IgD-negative memory B cell (primary cell): ENCODE data around the gene GATAD2A. TPM values are rescaled to one million over a fixed set of nuclear protein-coding genes. Genes with fewer than 3 reads are reported as not detected.
A peak's percentile ranks its signal among the peaks of the same experiment; 100 is the strongest.

Source experiments
- H3K27ac Mint-ChIP-seq, 3 donors: one replicate each; pipeline ENCODE4 v1.8.0; 2020 to 2022; ENCODE audit warnings: mild to moderate bottlenecking in 3 of 3, mixed read lengths in 3 of 3, moderate library complexity in 1 of 3
- H3K27me3 Mint-ChIP-seq: one replicate; pipeline ENCODE4 v1.8.0; 2021; ENCODE audit warnings: mixed read lengths
- H3K36me3 Mint-ChIP-seq: one replicate; pipeline ENCODE4 v1.8.0; 2020; ENCODE audit warnings: mild to moderate bottlenecking, mixed read lengths
- H3K4me1 Mint-ChIP-seq, 3 donors: one replicate each; pipeline ENCODE4 v1.8.0; 2020 to 2022; ENCODE audit warnings: mixed read lengths in 3 of 3, mild to moderate bottlenecking in 1 of 3
- H3K4me3 Mint-ChIP-seq, 4 donors: one replicate each; pipeline ENCODE4 v1.8.0; 2020 to 2022; ENCODE audit warnings: mild to moderate bottlenecking in 4 of 4, mixed read lengths in 4 of 4, moderate library complexity in 3 of 4
- H3K9me3 Mint-ChIP-seq, 3 donors: one replicate each; pipeline ENCODE4 v1.8.0; 2020 to 2021; ENCODE audit warnings: mixed read lengths in 3 of 3, mild to moderate bottlenecking in 1 of 3
- polyA plus RNA-seq: library from polyadenylated mRNA; unstranded; fragments of 300-500 nt; fragmentation: Illumina TruSeq; gene quantifications from one replicate; pipeline ENCODE4 v1.2.3, GENCODE V29; 2021

The GATAD2A gene
- polyA plus RNA-seq, 1 donor from 2014 or later, result 16.6 TPM

DNA sequence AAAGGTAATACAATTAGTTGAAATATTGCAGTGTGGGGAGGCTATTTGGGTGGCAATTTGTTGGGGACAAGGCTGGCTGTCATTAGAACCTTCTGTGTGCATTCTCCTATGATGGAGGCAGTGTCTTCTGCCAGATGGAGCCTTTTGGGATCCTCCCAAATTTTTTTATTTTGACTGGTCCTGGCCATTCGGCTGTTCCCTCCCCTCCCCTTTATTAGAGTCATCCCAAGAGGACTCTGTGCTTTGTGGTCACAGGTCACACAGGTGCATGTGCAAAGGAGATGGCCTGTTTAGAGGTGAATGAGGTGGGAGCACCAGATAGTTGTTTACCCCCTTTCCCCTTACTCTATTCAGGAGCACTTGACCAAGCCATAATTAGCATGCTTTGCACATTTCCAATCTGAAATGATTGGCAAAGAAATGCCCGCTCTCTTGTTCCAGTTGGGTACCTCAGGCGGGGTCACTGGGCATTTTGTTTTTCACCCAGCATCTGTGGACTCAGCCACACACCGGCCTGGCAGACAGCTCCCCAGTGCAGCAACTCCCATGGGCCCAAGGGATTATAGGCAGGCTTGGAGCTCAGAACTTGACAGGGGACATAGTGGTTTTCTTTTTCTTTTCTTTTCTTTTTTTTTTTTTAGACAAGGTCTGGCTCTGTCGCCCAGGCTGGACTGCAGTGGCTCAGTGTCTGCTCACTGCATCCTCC, 19.8 kb downstream of the GATAD2A start:
- Mint-ChIP-seq H3K27me3 (no peaks in the 10 kb centered on the region), H3K27ac (peak overlapping the region in 1 of 3 donors; percentile 76), H3K36me3 (no peaks in the 10 kb centered on the region), H3K4me3 (peak overlapping the region in 2 of 4 donors; percentile 39 to 63), H3K9me3 (peaks cover 0 to 1% (median 0%) of the 10 kb centered on the region in 3 donors), H3K4me1 (peaks cover 25 to 37% (median 31%) of the 10 kb centered on the region in 3 donors)

DNA sequence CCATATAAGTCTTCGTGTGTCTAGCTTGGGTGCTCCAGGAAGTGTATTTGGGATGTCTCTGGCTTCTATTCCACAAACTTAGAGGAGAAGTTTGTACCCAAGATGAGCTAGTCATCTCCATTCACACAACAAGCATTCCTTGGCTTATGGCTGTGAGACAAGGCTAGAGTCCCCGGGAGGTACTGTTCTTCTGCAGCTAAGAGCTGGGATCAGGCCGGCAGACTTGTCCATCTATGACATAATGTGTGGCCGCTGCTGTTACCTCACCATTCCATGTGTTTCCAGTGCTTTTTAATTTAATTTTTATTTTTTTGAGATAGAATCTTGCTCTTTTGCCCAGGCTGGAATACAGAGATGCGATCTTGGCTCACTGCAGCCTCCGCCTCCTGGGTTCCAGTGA, 20.7 kb downstream of the GATAD2A start:
- peaks cover 17 to 36% (median 27%) of the 10 kb centered on the region in 3 donors for H3K4me1 Mint-ChIP-seq
- H3K27ac Mint-ChIP-seq, result no peak overlapping the region
- H3K4me3 Mint-ChIP-seq, result no peak overlapping the region
- H3K9me3 Mint-ChIP-seq, result no peaks in the 10 kb centered on the region
- H3K36me3 Mint-ChIP-seq, result no peaks in the 10 kb centered on the region
- no peaks in the 10 kb centered on the region for H3K27me3 Mint-ChIP-seq

DNA sequence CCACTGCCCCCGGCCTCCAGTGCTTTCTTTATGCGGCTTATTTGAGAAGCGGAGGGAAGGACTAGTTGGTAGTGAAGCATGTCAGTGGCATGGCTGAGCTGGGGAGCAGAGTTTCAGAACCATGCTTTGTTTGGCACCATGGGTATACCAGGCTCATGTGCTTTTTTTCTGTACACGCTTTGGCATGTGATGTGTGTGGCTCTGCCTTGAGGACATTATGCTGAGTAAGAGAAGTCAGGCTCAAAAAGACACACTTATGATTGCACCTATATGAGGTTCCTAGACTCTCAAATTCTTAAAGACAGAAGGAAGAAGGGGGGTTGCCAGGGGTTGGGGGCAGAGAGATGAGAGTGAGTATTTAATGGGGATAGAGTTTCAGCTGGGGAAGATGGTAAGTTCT, 21.3 kb downstream of the GATAD2A start:
- H3K4me1 Mint-ChIP-seq, result peaks cover 11 to 36% (median 26%) of the 10 kb centered on the region in 3 donors
- H3K9me3 Mint-ChIP-seq, result no peaks in the 10 kb centered on the region
- peak overlapping the region in 1 of 4 donors; percentile 11 for H3K4me3 Mint-ChIP-seq
- no peaks in the 10 kb centered on the region for H3K36me3 Mint-ChIP-seq
- no peaks in the 10 kb centered on the region for H3K27me3 Mint-ChIP-seq
- peak overlapping the region in 1 of 3 donors; percentile 15 for H3K27ac Mint-ChIP-seq

DNA sequence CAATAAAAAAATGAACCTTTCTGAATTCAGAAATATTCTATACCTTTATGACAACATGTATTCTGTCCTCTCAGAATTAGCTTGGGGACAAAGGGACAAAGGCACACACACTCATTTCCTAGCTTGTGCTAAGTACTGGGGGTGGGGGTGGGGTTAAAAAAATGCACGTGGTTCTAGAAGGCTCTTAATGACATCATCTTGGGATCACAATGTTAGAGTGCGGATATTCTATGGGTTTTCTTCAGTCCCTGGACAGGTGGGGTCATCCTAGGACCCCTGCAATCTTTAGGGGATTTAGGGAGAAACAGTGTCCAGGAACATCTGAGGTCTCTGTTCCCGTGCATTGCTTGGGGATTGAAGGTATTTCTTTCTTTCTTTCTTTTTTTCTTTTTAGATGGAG, 21.8 kb downstream of the GATAD2A start:
- Mint-ChIP-seq H3K36me3 (no peaks in the 10 kb centered on the region), H3K27ac (peak overlapping the region in 1 of 3 donors; percentile 15), H3K4me3 (peak overlapping the region in 1 of 4 donors; percentile 69), H3K27me3 (no peaks in the 10 kb centered on the region), H3K4me1 (peaks cover 11 to 37% (median 22%) of the 10 kb centered on the region in 3 donors), H3K9me3 (no peaks in the 10 kb centered on the region)

DNA sequence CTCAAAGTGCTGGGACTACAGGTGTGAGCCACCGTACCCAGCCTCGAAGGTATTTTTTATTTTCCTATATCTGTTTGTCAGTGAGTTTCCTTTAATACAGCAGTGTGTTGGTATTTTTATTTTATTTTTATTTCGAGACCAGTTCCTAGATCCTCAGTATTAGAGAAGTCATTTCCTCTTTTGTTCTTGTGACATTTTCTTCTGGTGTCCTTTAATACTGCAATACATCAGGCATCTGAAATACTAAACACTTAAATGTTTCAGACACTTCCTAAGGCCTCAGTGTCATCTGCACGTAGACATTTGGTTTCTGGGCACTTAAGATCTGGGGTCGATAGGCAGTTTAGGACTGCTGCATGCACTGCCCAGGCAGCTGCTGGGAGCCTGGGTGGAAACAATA, 22.5 kb downstream of the GATAD2A start:
- peaks cover 17 to 43% (median 28%) of the 10 kb centered on the region in 3 donors for H3K4me1 Mint-ChIP-seq
- no peak overlapping the region for H3K4me3 Mint-ChIP-seq
- no peaks in the 10 kb centered on the region for H3K27me3 Mint-ChIP-seq
- no peak overlapping the region for H3K27ac Mint-ChIP-seq
- no peaks in the 10 kb centered on the region for H3K36me3 Mint-ChIP-seq
- H3K9me3 Mint-ChIP-seq, result no peaks in the 10 kb centered on the region

DNA sequence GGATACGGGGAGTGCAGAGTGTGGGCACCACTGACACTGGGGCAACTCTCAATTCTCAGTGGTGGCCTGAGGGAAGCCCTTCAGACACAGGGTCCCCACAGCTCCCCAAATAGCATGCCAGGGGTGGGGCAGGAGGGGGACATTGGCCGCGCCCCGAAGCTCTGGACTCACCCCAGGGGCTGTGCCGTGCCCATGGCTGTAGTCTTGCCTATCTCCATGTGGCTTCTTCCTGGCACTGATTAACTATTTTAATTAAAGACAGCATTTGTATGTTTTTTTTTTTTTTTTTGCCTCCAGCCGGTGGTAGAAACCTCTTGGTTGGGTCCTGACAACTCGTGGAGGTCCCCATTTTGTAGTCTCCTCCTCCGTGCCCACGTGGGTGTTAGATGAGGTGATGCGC, 23.3 kb downstream of the GATAD2A start:
- H3K4me3 Mint-ChIP-seq, result no peak overlapping the region
- H3K36me3 Mint-ChIP-seq, result no peaks in the 10 kb centered on the region
- H3K27me3 Mint-ChIP-seq, result no peaks in the 10 kb centered on the region
- peaks cover 24 to 51% (median 31%) of the 10 kb centered on the region in 3 donors for H3K4me1 Mint-ChIP-seq
- no peaks in the 10 kb centered on the region for H3K9me3 Mint-ChIP-seq
- H3K27ac Mint-ChIP-seq, result no peak overlapping the region

DNA sequence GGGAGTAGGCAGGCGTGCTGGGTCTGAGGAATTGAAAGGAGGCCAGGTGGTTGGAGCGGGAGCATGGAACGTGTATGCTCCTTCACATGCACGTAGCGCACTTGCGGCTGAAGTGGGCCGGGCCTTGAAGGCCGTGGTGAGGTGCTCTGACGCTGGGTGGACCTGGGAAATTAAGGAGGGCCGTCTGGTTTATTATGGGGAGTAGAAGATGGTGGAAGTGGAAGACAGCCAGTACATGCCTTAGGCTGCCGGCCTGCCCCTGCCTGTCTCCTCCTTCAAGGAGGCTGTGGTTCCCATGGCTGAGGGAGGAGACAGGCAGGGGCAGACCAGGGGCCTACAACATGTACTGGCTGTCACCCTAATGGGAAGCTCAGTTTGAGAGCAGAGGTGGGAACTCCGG, 23.9 kb downstream of the GATAD2A start:
- Mint-ChIP-seq H3K27me3 (no peaks in the 10 kb centered on the region), H3K4me1 (peaks cover 30 to 53% (median 33%) of the 10 kb centered on the region in 3 donors), H3K4me3 (no peak overlapping the region), H3K9me3 (no peaks in the 10 kb centered on the region), H3K27ac (no peak overlapping the region), H3K36me3 (no peaks in the 10 kb centered on the region)

DNA sequence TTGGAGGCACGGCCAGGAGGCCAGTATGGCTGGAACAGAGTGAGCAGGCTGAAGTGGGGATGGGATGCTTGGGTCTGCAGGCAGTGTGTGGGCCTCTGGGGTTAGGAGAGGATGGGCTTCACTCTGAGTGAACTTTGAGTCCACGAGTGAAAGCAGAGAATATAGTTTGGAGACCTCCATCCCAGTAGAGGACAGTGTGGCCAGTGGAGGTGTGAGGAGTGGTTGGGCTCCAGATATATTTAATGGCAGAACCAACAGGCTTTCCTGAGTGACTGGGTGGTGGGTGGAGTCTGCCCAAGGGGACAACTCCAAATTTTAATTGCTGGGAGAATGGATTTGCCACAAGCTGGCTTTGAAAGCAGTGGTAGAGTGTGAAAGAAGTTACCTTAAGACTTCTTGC, 27.3 kb downstream of the GATAD2A start:
- H3K27ac Mint-ChIP-seq, result peak overlapping the region in 2 of 3 donors; percentile 6 to 47
- peak overlapping the region in 2 of 4 donors; percentile 20 to 77 for H3K4me3 Mint-ChIP-seq
- H3K9me3 Mint-ChIP-seq, result no peaks in the 10 kb centered on the region
- no peaks in the 10 kb centered on the region for H3K36me3 Mint-ChIP-seq
- H3K27me3 Mint-ChIP-seq, result no peaks in the 10 kb centered on the region
- H3K4me1 Mint-ChIP-seq, result peaks cover 30 to 48% (median 32%) of the 10 kb centered on the region in 3 donors

DNA sequence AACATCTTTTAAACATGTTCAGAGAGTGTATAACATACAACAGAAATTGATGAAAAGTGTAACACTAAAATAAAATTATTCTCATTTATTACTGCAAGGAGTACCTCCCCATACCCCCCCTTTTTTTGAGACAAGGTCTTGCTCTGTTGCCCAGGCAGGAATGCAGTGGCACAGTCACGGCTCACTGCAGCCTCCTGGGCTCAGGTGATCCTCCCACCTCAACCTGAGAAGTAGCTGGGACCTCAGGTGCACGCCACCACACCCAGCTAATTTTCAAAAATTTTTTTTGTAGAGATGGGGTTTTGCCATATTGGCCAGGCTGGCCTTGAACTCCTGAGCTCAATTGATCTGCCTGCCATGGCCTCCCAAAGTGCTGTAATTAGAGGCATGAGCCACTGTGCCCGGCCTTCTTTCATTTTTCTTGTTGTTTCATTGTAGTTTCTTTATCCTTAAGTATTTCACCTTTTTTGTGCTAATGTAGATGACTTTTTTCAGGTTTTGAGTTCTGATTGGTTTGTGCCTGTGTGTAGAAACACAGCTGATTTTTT, 28.3 kb downstream of the GATAD2A start:
- Mint-ChIP-seq H3K27me3 (no peaks in the 10 kb centered on the region), H3K4me3 (peak overlapping the region in 1 of 4 donors; percentile 14), H3K36me3 (no peaks in the 10 kb centered on the region), H3K9me3 (no peaks in the 10 kb centered on the region), H3K4me1 (peaks cover 27 to 46% (median 30%) of the 10 kb centered on the region in 3 donors), H3K27ac (peak overlapping the region in 1 of 3 donors; percentile 73)

DNA sequence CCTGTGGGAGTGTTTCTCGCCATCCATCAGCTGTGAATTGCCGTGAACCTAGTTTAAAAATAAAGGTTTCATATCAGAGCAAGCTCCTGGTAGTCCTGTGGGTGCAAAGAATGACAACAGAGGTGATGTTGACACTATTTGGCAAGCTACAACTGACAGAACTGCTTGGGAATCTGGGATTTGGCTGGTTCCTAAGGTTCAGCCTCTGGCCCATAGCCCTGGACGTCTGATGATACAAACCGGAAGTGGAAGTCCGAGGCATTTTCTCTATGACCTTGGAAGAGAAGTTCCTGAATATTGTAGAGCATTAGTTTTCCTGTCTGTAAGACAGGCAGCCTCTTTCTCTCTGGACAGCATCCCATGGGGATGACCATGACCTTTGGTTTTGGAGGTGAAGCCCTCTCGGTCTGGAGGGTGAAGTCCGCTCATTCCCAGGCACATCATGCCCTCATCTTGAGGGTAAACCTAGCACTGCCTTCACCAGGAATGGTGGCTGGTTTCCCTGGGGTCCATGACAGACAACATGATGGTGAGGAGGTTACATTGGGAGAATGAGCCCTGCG, 29.1 kb downstream of the GATAD2A start:
- H3K27ac Mint-ChIP-seq, result peak overlapping the region in 1 of 3 donors; percentile 82
- no peak overlapping the region for H3K4me3 Mint-ChIP-seq
- H3K27me3 Mint-ChIP-seq, result no peaks in the 10 kb centered on the region
- peaks cover 30 to 44% (median 36%) of the 10 kb centered on the region in 3 donors for H3K4me1 Mint-ChIP-seq
- no peaks in the 10 kb centered on the region for H3K36me3 Mint-ChIP-seq
- no peaks in the 10 kb centered on the region for H3K9me3 Mint-ChIP-seq

DNA sequence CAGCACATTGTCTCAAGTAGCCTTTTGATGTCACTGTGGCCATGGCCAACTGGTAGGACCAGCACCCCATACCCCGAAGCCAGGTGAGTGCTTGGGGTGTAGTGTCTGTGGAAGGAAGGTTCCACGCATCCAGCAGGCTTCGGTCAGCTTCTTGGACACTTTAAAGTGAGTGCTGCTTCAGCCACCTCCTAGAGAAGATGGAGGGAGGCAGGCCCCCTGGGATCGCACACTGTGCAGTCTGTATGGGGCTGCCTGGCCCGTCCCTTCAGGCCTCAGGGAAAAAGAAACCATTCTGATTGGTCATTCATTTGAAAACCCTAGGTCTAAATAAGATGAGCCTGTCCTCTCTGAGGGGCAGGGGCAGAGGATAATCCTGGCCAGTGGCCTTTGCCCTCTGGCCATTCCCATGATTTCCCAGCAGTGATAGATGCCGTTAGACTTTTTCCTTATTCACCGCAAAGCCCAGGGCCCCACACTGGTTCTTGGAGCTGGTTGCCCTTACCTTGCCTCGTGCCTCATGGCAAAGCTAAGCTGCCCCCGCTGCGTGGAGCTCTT, 30.7 kb downstream of the GATAD2A start:
- no peaks in the 10 kb centered on the region for H3K36me3 Mint-ChIP-seq
- H3K4me3 Mint-ChIP-seq, result peak overlapping the region in 1 of 4 donors; percentile 22
- H3K4me1 Mint-ChIP-seq, result peaks cover 32 to 36% (median 35%) of the 10 kb centered on the region in 3 donors
- H3K27me3 Mint-ChIP-seq, result no peaks in the 10 kb centered on the region
- no peak overlapping the region for H3K27ac Mint-ChIP-seq
- no peaks in the 10 kb centered on the region for H3K9me3 Mint-ChIP-seq

DNA sequence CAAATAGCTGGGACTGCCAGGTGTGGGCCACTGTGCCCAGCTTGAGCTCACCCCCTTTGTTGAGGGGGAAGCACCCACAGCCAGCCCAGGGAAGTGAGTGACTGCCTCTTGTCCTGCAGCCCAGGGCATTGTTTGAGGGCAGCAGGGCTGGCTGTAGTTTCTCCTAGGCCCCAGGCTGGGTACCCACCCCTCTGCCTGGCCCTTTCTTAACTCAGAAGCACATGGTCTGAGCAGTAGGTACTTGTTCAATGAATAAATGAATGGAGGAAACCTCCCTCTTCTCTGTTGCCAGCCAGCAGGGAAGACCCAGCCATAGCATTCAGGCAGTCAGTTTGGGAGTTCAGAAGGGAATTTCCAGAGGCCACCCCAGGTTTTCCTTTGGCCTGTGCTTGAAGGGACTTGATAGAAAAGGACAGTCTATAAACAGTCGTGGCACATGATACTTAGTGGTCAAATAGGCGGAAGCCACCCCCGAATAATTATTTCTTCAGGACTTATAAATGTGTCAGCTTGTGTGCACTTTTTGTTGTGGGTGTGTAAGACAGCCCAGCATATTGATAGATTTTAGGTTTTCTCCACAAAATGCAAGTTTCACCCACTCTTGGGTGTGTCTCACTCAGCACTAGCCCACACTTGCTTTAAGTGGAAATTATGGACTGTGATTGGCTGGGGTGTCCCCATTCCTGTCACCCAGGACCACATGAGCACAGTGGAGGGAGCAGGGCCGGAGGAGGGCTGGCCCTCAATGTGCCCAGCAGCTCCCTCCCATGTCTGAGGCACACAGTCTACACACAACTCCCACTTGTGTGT, 33.1 kb downstream of the GATAD2A start:
- Mint-ChIP-seq H3K9me3 (no peaks in the 10 kb centered on the region), H3K27me3 (no peaks in the 10 kb centered on the region), H3K36me3 (no peaks in the 10 kb centered on the region), H3K4me1 (peaks cover 24 to 32% (median 30%) of the 10 kb centered on the region in 3 donors), H3K4me3 (no peak overlapping the region), H3K27ac (peak overlapping the region in 2 of 3 donors; percentile 23 to 41)

DNA sequence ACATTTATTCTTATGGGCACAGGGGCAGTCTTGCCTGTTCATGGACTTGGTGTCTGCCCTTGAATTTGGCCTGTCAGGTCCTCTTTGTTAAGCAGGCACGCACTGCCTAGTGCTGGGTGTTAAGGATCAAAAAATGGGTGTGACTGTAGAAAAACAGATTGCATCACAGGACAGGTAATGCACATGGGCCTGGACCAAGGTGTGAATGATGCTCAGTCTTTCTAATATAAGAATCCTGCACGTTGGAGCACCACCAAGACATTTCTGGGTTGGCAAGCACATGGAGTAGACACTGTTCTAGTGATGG, 33.7 kb downstream of the GATAD2A start:
- H3K4me3 Mint-ChIP-seq, result no peak overlapping the region
- no peaks in the 10 kb centered on the region for H3K27me3 Mint-ChIP-seq
- peaks cover 27 to 31% (median 29%) of the 10 kb centered on the region in 3 donors for H3K4me1 Mint-ChIP-seq
- no peaks in the 10 kb centered on the region for H3K9me3 Mint-ChIP-seq
- H3K27ac Mint-ChIP-seq, result peak overlapping the region; percentile 9 to 52 (median 41)
- H3K36me3 Mint-ChIP-seq, result no peaks in the 10 kb centered on the region

DNA sequence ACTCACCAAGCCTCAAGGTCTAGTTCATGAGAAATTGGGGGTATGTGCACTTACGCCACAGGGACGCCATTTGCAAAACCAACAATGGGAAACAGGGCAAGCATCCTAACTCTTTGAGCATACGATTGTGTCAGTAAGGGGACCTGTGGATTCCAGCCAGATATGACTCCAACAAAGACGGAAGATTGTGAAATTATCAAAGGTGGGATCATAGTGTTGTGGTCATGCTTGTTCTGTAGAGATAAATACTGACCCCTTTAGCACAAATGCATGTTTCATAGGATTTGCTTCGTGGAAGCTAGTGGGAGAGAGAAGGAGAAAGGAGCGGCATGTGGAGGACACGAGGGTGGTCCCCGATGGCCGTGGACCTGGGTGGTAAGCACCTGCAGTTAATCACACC, 37.8 kb downstream of the GATAD2A start:
- peaks cover 2% of the 10 kb centered on the region for H3K36me3 Mint-ChIP-seq
- peak overlapping the region in 2 of 4 donors; percentile 21 to 49 for H3K4me3 Mint-ChIP-seq
- H3K27ac Mint-ChIP-seq, result peak overlapping the region in 2 of 3 donors; percentile 90 to 94
- no peaks in the 10 kb centered on the region for H3K9me3 Mint-ChIP-seq
- H3K4me1 Mint-ChIP-seq, result peaks cover 46 to 53% (median 48%) of the 10 kb centered on the region in 3 donors
- peaks cover 3% of the 10 kb centered on the region for H3K27me3 Mint-ChIP-seq
